Measurements from ENCODE around the gene IQCF2. TPM values are rescaled to one million over a fixed set of nuclear protein-coding genes. Genes with fewer than 3 reads are reported as not detected.

Gene IQCF2
- total RNA-seq, 1 donor, result not detected

DNA sequence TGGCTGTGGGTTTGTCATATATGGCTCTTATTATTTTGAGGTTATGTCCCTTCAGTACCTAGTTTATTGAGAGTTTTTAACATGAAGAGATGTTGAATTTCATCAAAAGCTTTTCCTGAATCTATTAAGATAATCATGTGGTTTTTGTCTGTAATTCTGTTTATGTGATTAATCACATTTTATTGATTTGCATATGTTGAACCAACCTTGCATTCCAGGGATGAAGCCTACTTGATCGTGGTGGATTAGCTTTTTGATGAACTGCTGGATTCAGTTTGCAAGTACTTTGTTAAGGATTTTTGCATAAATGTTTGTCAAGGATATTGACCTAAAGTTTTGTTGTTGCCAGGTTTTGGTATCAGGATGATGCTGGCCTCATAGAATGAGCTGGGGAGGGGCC, 33.1 kb upstream of the IQCF2 start:
- Histone ChIP-seq H3K36me3 (ENCODE audit: insufficient read depth, low read length) (no peaks in the 10 kb centered on the region), H3K9me3 (ENCODE audit: low read depth, low read length) (no peaks in the 10 kb centered on the region), H4K20me1 (ENCODE audit: insufficient read depth, low read length) (no peaks in the 10 kb centered on the region), H3K27me3 (ENCODE audit: insufficient read depth, low read length) (no peaks in the 10 kb centered on the region), H3K4me3 (ENCODE audit: insufficient read depth, low read length) (no peak overlapping the region), H3K79me2 (ENCODE audit: insufficient read depth, low read length) (no peaks in the 10 kb centered on the region), H2AFZ (ENCODE audit: low read length) (no peak overlapping the region), H3K4me1 (ENCODE audit: insufficient read depth, low read length) (no peaks in the 10 kb centered on the region), H3K4me2 (ENCODE audit: insufficient read depth, low read length) (no peak overlapping the region), H3K27ac (ENCODE audit: low read depth, low read length) (no peak overlapping the region)
- TF ChIP-seq, protein P1, sequence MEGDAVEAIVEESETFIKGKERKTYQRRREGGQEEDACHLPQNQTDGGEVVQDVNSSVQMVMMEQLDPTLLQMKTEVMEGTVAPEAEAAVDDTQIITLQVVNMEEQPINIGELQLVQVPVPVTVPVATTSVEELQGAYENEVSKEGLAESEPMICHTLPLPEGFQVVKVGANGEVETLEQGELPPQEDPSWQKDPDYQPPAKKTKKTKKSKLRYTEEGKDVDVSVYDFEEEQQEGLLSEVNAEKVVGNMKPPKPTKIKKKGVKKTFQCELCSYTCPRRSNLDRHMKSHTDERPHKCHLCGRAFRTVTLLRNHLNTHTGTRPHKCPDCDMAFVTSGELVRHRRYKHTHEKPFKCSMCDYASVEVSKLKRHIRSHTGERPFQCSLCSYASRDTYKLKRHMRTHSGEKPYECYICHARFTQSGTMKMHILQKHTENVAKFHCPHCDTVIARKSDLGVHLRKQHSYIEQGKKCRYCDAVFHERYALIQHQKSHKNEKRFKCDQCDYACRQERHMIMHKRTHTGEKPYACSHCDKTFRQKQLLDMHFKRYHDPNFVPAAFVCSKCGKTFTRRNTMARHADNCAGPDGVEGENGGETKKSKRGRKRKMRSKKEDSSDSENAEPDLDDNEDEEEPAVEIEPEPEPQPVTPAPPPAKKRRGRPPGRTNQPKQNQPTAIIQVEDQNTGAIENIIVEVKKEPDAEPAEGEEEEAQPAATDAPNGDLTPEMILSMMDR (IDR thresholded peaks at IDR 0.05; ENCODE audit: extremely low read depth, low read depth, low read length), result no peak
- no peak for DNase-seq (ENCODE audit: insufficient read length, low spot score, missing footprints)

DNA sequence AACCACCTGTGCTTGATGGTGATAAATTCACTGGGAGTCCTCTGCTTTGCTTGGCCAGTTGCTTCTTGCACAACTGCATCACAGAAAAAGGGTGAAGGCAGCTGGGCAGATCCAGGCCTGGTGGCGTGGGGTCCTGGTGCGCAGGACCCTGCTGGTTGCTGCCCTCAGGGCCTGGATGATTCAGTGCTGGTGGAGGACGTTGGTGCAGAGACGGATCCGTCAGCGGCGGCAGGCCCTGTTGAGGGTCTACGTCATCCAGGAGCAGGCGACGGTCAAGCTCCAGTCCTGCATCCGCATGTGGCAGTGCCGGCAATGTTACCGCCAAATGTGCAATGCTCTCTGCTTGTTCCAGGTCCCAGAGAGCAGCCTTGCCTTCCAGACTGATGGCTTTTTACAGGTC, 31.1 kb upstream of the IQCF2 start:
- TF ChIP-seq, protein P1 (IDR thresholded peaks at IDR 0.05; ENCODE audit: extremely low read depth, low read depth, low read length), result no peak
- Histone ChIP-seq H3K27me3 (ENCODE audit: insufficient read depth, low read length) (no peaks in the 10 kb centered on the region), H3K4me3 (ENCODE audit: insufficient read depth, low read length) (no peak overlapping the region), H3K4me1 (ENCODE audit: insufficient read depth, low read length) (no peaks in the 10 kb centered on the region), H3K9me3 (ENCODE audit: low read depth, low read length) (no peaks in the 10 kb centered on the region), H3K27ac (ENCODE audit: low read depth, low read length) (no peak overlapping the region), H3K36me3 (ENCODE audit: insufficient read depth, low read length) (no peaks in the 10 kb centered on the region), H3K4me2 (ENCODE audit: insufficient read depth, low read length) (no peak overlapping the region), H2AFZ (ENCODE audit: low read length) (no peak overlapping the region), H4K20me1 (ENCODE audit: insufficient read depth, low read length) (no peaks in the 10 kb centered on the region), H3K79me2 (ENCODE audit: insufficient read depth, low read length) (no peaks in the 10 kb centered on the region)
- DNase-seq (ENCODE audit: insufficient read length, low spot score, missing footprints), result no peak

DNA sequence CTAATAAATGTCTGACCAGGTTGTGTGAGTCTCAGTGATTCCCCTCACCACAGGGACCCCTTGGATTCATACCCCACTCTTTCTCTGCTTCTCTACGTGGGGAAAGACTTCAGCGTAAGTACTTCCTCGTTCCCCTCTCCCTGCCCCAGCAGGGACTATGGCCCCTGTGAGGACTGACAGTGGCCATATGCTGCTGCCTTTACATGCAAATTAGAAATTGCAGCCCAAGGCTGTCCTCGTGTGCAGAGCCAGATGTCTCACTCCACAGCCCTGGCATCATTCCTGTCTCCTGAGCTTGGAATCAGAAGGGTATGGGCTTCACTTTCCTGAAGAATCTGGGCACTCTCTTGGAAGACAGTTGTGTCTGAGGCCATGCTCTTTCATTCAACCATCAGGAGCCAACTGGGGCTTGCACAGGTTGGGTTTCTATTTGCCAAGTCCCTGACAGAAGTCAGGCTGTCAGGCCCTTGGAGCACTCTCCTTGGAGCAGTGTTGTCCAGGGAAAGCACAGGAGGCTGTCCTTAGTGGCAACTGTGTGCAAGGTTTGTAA, 30.5 kb upstream of the IQCF2 start:
- Histone ChIP-seq H3K4me2 (ENCODE audit: insufficient read depth, low read length) (no peak overlapping the region), H3K79me2 (ENCODE audit: insufficient read depth, low read length) (no peaks in the 10 kb centered on the region), H4K20me1 (ENCODE audit: insufficient read depth, low read length) (no peaks in the 10 kb centered on the region), H3K4me1 (ENCODE audit: insufficient read depth, low read length) (no peaks in the 10 kb centered on the region), H2AFZ (ENCODE audit: low read length) (no peak overlapping the region), H3K4me3 (ENCODE audit: insufficient read depth, low read length) (no peak overlapping the region), H3K9me3 (ENCODE audit: low read depth, low read length) (no peaks in the 10 kb centered on the region), H3K27me3 (ENCODE audit: insufficient read depth, low read length) (no peaks in the 10 kb centered on the region), H3K27ac (ENCODE audit: low read depth, low read length) (no peak overlapping the region), H3K36me3 (ENCODE audit: insufficient read depth, low read length) (no peaks in the 10 kb centered on the region)
- DNase-seq (ENCODE audit: insufficient read length, low spot score, missing footprints), result no peak
- TF ChIP-seq, protein P1 (IDR thresholded peaks at IDR 0.05; ENCODE audit: extremely low read depth, low read depth, low read length), result no peak

DNA sequence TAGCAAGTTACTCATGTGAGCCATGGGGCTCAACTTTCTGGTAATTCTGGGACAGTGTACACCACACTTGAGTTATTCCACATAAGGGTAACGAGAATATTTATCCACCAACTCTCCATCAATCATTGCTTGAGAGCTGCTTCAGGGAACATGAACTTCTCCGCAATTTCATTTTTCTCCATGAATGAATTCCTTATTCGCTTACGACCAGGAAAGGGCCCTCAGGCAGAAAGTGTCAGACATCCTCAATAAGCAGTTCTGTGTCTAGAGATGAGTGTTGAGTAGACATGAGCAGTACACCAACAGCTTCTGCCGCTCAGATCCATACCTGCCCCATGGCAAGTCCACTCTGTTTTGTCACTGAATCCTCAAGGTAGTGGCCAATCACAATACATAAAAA, 24.8 kb upstream of the IQCF2 start:
- H3K27ac ChIP-seq (ENCODE audit: low read depth, low read length), result no peak overlapping the region
- H3K4me2 ChIP-seq (ENCODE audit: insufficient read depth, low read length), result no peak overlapping the region
- no peak overlapping the region for H2AFZ ChIP-seq (ENCODE audit: low read length)
- no peak for DNase-seq (ENCODE audit: insufficient read length, low spot score, missing footprints)
- no peaks in the 10 kb centered on the region for H3K27me3 ChIP-seq (ENCODE audit: insufficient read depth, low read length)
- no peaks in the 10 kb centered on the region for H4K20me1 ChIP-seq (ENCODE audit: insufficient read depth, low read length)
- no peaks in the 10 kb centered on the region for H3K4me1 ChIP-seq (ENCODE audit: insufficient read depth, low read length)
- no peaks in the 10 kb centered on the region for H3K79me2 ChIP-seq (ENCODE audit: insufficient read depth, low read length)
- no peak overlapping the region for H3K4me3 ChIP-seq (ENCODE audit: insufficient read depth, low read length)
- H3K9me3 ChIP-seq (ENCODE audit: low read depth, low read length), result no peaks in the 10 kb centered on the region
- no peaks in the 10 kb centered on the region for H3K36me3 ChIP-seq (ENCODE audit: insufficient read depth, low read length)
- TF ChIP-seq, protein P1 (IDR thresholded peaks at IDR 0.05; ENCODE audit: extremely low read depth, low read depth, low read length), result no peak
